Measurements from ENCODE around the gene HPDL. TPM values are rescaled to one million over a fixed set of nuclear protein-coding genes. Genes with fewer than 3 reads are reported as not detected.

HPDL gene
- total RNA-seq, 2 experiments from 2014 or later: not detected

DNA sequence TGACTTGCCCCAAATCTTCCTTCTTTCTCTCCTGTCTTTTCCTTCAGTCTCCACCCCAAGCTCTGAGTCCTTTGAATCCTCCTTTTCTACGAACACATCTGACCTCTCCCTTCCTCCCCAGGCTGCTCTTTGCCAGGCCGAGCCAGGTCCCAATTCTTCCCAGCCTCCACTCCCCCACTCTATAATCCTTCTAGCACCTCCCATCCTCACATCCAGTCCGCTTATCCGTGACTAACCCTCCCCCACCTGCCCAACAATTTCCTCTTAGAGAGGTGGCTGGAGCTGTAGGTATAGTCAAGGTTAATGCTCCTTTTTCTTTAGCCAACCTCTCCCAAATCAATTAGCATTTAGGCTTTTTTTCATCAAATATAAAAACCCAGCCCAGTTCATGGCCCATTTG, 9.5 kb upstream of the HPDL start:
- no peaks in the 10 kb centered on the region for H3K4me1 Mint-ChIP-seq (ENCODE audit: low read depth)
- ATAC-seq (ENCODE audit: poor library complexity): no peak
- DNase-seq: no peak
- no peak overlapping the region for H3K4me3 ChIP-seq (ENCODE audit: low read length)
- H3K36me3 ChIP-seq (ENCODE audit: insufficient read depth, low read length): no peaks in the 10 kb centered on the region
- H3K27ac ChIP-seq (ENCODE audit: low read depth in 1 of 2, low read length in 2 of 2): no peak overlapping the region
- POLR2A ChIA-PET: no interaction called here
- H3K27me3 Mint-ChIP-seq: no peaks in the 10 kb centered on the region
- H3K4me1 ChIP-seq (ENCODE audit: insufficient read depth, low read length): no peaks in the 10 kb centered on the region
- intact Hi-C loops (cut with DNase I, micrococcal nuclease): no loop called here
- H3K9me3 ChIP-seq (ENCODE audit: control insufficient read depth in 1 of 2, insufficient read depth in 1 of 2, low read length in 2 of 2): no peaks in the 10 kb centered on the region
- no peak overlapping the region for H3K4me3 Mint-ChIP-seq
- H3K27ac Mint-ChIP-seq: no peak overlapping the region
- no peaks in the 10 kb centered on the region for H3K36me3 Mint-ChIP-seq (ENCODE audit: low read depth)
- TF ChIP-seq, protein P1, sequence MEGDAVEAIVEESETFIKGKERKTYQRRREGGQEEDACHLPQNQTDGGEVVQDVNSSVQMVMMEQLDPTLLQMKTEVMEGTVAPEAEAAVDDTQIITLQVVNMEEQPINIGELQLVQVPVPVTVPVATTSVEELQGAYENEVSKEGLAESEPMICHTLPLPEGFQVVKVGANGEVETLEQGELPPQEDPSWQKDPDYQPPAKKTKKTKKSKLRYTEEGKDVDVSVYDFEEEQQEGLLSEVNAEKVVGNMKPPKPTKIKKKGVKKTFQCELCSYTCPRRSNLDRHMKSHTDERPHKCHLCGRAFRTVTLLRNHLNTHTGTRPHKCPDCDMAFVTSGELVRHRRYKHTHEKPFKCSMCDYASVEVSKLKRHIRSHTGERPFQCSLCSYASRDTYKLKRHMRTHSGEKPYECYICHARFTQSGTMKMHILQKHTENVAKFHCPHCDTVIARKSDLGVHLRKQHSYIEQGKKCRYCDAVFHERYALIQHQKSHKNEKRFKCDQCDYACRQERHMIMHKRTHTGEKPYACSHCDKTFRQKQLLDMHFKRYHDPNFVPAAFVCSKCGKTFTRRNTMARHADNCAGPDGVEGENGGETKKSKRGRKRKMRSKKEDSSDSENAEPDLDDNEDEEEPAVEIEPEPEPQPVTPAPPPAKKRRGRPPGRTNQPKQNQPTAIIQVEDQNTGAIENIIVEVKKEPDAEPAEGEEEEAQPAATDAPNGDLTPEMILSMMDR (IDR thresholded peaks at IDR 0.05): no peak
- CTCF ChIA-PET: interaction anchor here (0.6 kb wide), 1 partner anchor 22 kb away, joined by 5 read pairs; no protein-coding TSS in a partner anchor
- H3K27me3 ChIP-seq (ENCODE audit: control insufficient read depth in 1 of 2, insufficient read depth in 2 of 2, low read length in 2 of 2): no peaks in the 10 kb centered on the region
- no peaks in the 10 kb centered on the region for H3K9me3 Mint-ChIP-seq

DNA sequence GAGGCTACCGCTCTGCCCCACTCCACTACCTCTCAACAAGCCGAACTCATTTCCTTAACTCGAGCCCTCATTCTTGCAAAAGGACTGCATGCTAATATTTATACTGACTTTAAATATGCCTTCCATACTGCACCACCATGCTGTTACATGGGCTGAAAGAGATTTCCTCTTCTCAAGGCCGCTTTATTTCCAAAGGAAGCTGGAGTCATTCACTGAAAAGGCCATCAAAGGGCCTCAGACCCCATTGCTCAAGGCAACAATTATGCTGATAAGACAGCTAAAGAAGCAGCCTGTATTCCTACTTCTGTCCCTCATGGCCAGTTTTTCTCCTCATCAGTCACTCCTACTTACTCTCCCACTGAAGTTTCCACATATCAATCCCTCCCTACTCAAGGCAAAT, 6.9 kb upstream of the HPDL start:
- Mint-ChIP-seq H3K4me1 (ENCODE audit: low read depth) (no peaks in the 10 kb centered on the region), H3K4me3 (no peak overlapping the region), H3K27me3 (no peaks in the 10 kb centered on the region), H3K27ac (no peak overlapping the region), H3K36me3 (ENCODE audit: low read depth) (no peaks in the 10 kb centered on the region), H3K9me3 (no peaks in the 10 kb centered on the region)
- ATAC-seq (ENCODE audit: poor library complexity): no peak
- Histone ChIP-seq H3K4me1 (ENCODE audit: insufficient read depth, low read length) (no peaks in the 10 kb centered on the region), H3K27ac (ENCODE audit: low read depth in 1 of 2, low read length in 2 of 2) (no peak overlapping the region), H3K27me3 (ENCODE audit: control insufficient read depth in 1 of 2, insufficient read depth in 2 of 2, low read length in 2 of 2) (no peaks in the 10 kb centered on the region), H3K36me3 (ENCODE audit: insufficient read depth, low read length) (no peaks in the 10 kb centered on the region), H3K4me3 (ENCODE audit: low read length) (no peak overlapping the region), H3K9me3 (ENCODE audit: control insufficient read depth in 1 of 2, insufficient read depth in 1 of 2, low read length in 2 of 2) (no peaks in the 10 kb centered on the region)
- ChIA-PET CTCF (no interaction called here), POLR2A (interaction anchor here (0.6 kb wide), 1 partner anchor 14 kb away, joined by 3 read pairs; no protein-coding TSS in a partner anchor)
- DNase-seq: no peak
- TF ChIP-seq, protein P1 (IDR thresholded peaks at IDR 0.05): no peak
- intact Hi-C loops (cut with DNase I, micrococcal nuclease): no loop called here

DNA sequence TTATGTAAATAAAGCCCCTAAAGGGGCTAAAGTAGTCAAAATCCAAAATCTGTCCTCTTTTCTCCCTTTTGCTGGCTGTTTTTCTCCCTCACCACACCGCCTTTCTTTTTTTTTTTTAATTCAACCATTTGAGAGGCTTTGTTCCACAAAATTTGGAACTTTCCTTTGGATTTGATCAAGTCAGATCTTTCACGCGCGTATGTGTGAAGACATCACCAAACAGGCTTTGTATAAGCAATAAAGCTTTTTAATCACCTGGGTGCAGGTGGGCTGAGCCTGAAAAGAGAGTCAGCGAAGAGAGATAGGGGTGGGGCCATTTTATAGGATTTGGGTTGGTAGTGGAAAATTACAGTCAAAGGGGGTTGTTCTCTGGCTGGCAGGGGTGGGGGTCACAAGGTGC, 5.3 kb upstream of the HPDL start:
- Histone ChIP-seq H3K4me3 (ENCODE audit: low read length) (no peak overlapping the region), H3K4me1 (ENCODE audit: insufficient read depth, low read length) (peaks cover 4% of the 10 kb centered on the region), H3K27me3 (ENCODE audit: control insufficient read depth in 1 of 2, insufficient read depth in 2 of 2, low read length in 2 of 2) (no peaks in the 10 kb centered on the region), H3K36me3 (ENCODE audit: insufficient read depth, low read length) (no peaks in the 10 kb centered on the region), H3K9me3 (ENCODE audit: control insufficient read depth in 1 of 2, insufficient read depth in 1 of 2, low read length in 2 of 2) (no peaks in the 10 kb centered on the region), H3K27ac (ENCODE audit: low read depth in 1 of 2, low read length in 2 of 2) (no peak overlapping the region)
- Mint-ChIP-seq H3K4me3 (no peak overlapping the region), H3K4me1 (ENCODE audit: low read depth) (no peaks in the 10 kb centered on the region), H3K27ac (no peak overlapping the region), H3K9me3 (no peaks in the 10 kb centered on the region), H3K27me3 (no peaks in the 10 kb centered on the region), H3K36me3 (ENCODE audit: low read depth) (no peaks in the 10 kb centered on the region)
- ATAC-seq (ENCODE audit: poor library complexity) (no peak), DNase-seq (no peak)
- ChIA-PET POLR2A (no interaction called here), CTCF (no interaction called here)
- intact Hi-C loops (cut with DNase I, micrococcal nuclease): no loop called here
- TF ChIP-seq, protein P1 (IDR thresholded peaks at IDR 0.05): no peak
